Measurements from ENCODE around the gene LCE1A.

GRCh38 chr1:152796421-152796820 is 30.9 kb upstream of the LCE1A start, which contains the start of gene LCE1D:
- TF ChIP-seq CTCF (IDR thresholded peaks at IDR 0.05) (no peak), EP300 (IDR thresholded peaks at IDR 0.05; ENCODE audit: low read depth) (no peak), POLR2A (IDR thresholded peaks at IDR 0.05) (no peak)

Data from transverse colon (tissue), 3 donors.